HepG2 (cell line): ENCODE results near the gene GPSM1. TPM values are rescaled to one million over a fixed set of nuclear protein-coding genes. Genes with fewer than 3 reads are reported as not detected.

Source experiments
- ADNP ChIP-seq: sonication (generic); formaldehyde crosslinking; IDR thresholded peaks from 2 replicates; pipeline ENCODE4 v1.4.0; 2020; ENCODE audit warnings: missing genetic modification reagents
- ATF5 ChIP-seq: sonication (generic); formaldehyde crosslinking; IDR thresholded peaks from 2 replicates; pipeline ENCODE4 v1.4.0; 2020; ENCODE audit warnings: mild to moderate bottlenecking, low read depth, missing genetic modification reagents
- FOXO4 ChIP-seq: sonication (generic); formaldehyde crosslinking; conservative IDR thresholded peaks from 2 replicates; pipeline ENCODE4 v1.8.1; 2023; ENCODE audit warnings: missing genetic modification reagents
- HOXA3 ChIP-seq: sonication (generic); formaldehyde crosslinking; IDR thresholded peaks from 2 replicates; pipeline ENCODE4 v1.5.0; 2020; ENCODE audit warnings: missing genetic modification reagents
- JUNB ChIP-seq: sonication (generic); formaldehyde crosslinking; IDR thresholded peaks from 2 replicates; pipeline ENCODE4 v1.8.0; 2022; ENCODE audit warnings: missing genetic modification reagents, mild to moderate bottlenecking, borderline replicate concordance
- MEIS2 ChIP-seq: sonication (generic); formaldehyde crosslinking; IDR thresholded peaks from 2 replicates; pipeline ENCODE4 v1.9.0; 2021; ENCODE audit warnings: mild to moderate bottlenecking, missing genetic modification reagents
- MIER2 ChIP-seq: IDR thresholded peaks from 2 replicates; pipeline ENCODE4 v1.6.1; 2016; ENCODE audit warnings: missing biosample characterization, missing genetic modification reagents
- NCOA1 ChIP-seq: sonication (generic); formaldehyde crosslinking; IDR thresholded peaks from 2 replicates; pipeline ENCODE4 v1.9.0; 2021; ENCODE audit warnings: missing genetic modification reagents
- SETDB1 ChIP-seq: sonication (generic); formaldehyde crosslinking; IDR thresholded peaks from 2 replicates; pipeline ENCODE4 v1.5.1; 2020; ENCODE audit warnings: missing genetic modification reagents, mild to moderate bottlenecking, borderline replicate concordance
- SNRNP70 ChIP-seq: fragments of 200-400 bp; formaldehyde crosslinking; IDR thresholded peaks from 2 replicates; pipeline ENCODE4 v1.6.1; 2017; ENCODE audit warnings: mild to moderate bottlenecking, low read depth, low read length, moderate library complexity
- USF2 ChIP-seq, 2 experiments: sonication (generic) in 1 of 2; formaldehyde crosslinking in 1 of 2; IDR thresholded peaks; 2 replicates each; pipeline versions ENCODE4 v1.5.1 to v1.6.1; 2011 to 2020; ENCODE audit warnings: borderline replicate concordance in 1 of 2, low read depth in 1 of 2, low read length in 1 of 2, mild to moderate bottlenecking in 1 of 2, missing genetic modification reagents in 1 of 2, moderate library complexity in 1 of 2
- ZBTB38 ChIP-seq: sonication (generic); formaldehyde crosslinking; IDR thresholded peaks from 2 replicates; pipeline ENCODE4 v1.5.1; 2020; ENCODE audit warnings: mild to moderate bottlenecking, missing genetic modification reagents
- ZNF687 ChIP-seq: sonication (generic); formaldehyde crosslinking; IDR thresholded peaks from 2 replicates; pipeline ENCODE4 v1.5.1; 2020; ENCODE audit warnings: mild to moderate bottlenecking, missing genetic modification reagents, moderate library complexity
- ZNF800 ChIP-seq: sonication (generic); formaldehyde crosslinking; IDR thresholded peaks from 2 replicates; pipeline ENCODE4 v1.4.0; 2020; ENCODE audit warnings: missing genetic modification reagents
- ZNF850 ChIP-seq: sonication (generic); formaldehyde crosslinking; conservative IDR thresholded peaks from 2 replicates; pipeline ENCODE4 v1.9.0; 2021; ENCODE audit warnings: mild to moderate bottlenecking, missing genetic modification reagents
- polyA plus RNA-seq, 8 experiments: library from polyadenylated mRNA; depleted of rRNA in 3 of 8; stranded (reverse) in 7 of 8; unstranded in 1 of 8; fragments of >200 nt; fragmentation: Illumina TruSeq in 4 of 8; extraction: Trizol in 4 of 8; gene quantifications; 2 replicates each; pipeline versions ENCODE4 v1.2.1 to v1.2.3, GENCODE V29; 2011 to 2016; ENCODE audit warnings: low read depth in 4 of 8, missing spikeins in 1 of 8, mixed read lengths in 1 of 8; ENCODE audit not compliant: insufficient read depth in 1 of 8
- total RNA-seq, 5 experiments: library from RNA; depleted of rRNA; stranded (reverse); fragments of >200 nt; fragmentation: Illumina TruSeq; extraction: Trizol; gene quantifications; 2 replicates each; pipeline ENCODE4 v1.2.3, GENCODE V29; 2016; ENCODE audit warnings: low read depth in 1 of 5

GPSM1 gene
- total and polyA plus RNA-seq, 2 of the 13 experiments (the other 11 are each of a cell fraction or from before 2014, with no cell fraction given): 1.0 to 2.4 TPM

GRCh38 chr9:136355616-136356557 is 28.5 kb downstream of the GPSM1 start (continued):
- TF ChIP-seq HOXA3 (CRISPR knock-in tag) (peak; percentile 26; the same call in 1 of the 2 replicates), NCOA1 (no peak), SNRNP70 (no peak), ZNF687 (peak; percentile 48), ZBTB38 (CRISPR knock-in tag) (peak; percentile 11; the same call in 1 of the 2 replicates), SETDB1 (no peak), USF2 (IDR thresholded peaks at IDR 0.05; ENCODE audit: low read depth, low read length) (no peak), USF2 (CRISPR knock-in tag; IDR thresholded peaks at IDR 0.05; ENCODE audit: borderline replicate concordance) (no peak), JUNB (CRISPR knock-in tag) (no peak), MEIS2 (CRISPR knock-in tag) (no peak), FOXO4 (CRISPR knock-in tag) (no peak), MIER2 (CRISPR knock-in tag) (no peak), ZNF800 (no peak), ATF5 (CRISPR knock-in tag) (no peak), ADNP (CRISPR knock-in tag) (no peak), ZNF850 (CRISPR knock-in tag) (no peak)
